ENCODE measurements around the gene DHX29.

DNA sequence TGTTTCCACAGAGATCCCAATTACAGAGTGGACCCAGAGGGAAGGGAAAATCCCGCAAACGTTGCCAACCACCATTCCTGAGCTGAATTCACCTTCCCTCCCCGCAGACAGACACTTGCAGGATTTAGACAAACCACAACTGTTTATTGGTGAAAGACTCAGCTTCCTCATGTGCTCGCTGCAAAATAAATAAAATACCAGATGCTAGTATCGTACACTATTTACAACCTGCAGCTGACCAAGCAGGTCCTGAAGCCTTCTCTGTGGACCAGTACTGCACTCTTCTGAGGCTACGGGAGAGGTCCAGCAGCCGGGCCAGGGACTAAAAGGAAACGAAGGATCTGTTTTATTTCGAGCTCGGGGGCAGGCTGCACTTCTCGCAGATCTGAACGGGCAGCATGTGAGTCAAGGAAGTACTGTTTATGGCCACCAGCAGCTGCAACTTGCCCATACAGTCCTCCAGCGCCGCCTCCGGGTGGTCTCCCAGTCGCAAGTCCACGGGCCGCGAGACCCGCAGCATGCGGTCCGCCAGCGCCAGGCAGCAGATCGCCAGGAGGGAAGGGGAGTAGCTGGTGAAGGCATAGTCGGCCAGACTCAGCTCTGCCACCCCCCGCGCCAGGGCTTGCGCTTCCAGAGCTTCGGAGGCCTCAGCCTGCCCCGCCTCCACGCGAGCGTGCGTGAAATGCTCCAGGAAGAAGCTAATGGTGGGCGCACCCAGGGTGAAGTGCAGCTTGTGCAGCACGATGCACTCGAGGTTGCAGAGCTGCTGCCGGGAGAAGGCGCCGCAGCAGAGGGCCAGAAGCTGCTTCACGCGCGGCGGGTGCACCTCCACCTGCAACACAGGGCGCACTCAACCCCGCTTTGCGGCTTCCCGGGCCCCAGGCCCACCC is 76.2 kb downstream of the DHX29 start:
- TF ChIP-seq POLR2A (IDR thresholded peaks at IDR 0.05; ENCODE audit: low read length): no peak
- no peak for TF ChIP-seq GATA1 (IDR thresholded peaks at IDR 0.05; ENCODE audit: low read depth, low read length)

All from erythroblast (primary cell).